Measurements from ENCODE around the gene RBP2. TPM values are rescaled to one million over a fixed set of nuclear protein-coding genes. Genes with fewer than 3 reads are reported as not detected.

The RBP2 gene
- total and polyA plus RNA-seq, 4 donors: 0.33 to 1.3 (median 1.1) TPM; not detected in 1

DNA sequence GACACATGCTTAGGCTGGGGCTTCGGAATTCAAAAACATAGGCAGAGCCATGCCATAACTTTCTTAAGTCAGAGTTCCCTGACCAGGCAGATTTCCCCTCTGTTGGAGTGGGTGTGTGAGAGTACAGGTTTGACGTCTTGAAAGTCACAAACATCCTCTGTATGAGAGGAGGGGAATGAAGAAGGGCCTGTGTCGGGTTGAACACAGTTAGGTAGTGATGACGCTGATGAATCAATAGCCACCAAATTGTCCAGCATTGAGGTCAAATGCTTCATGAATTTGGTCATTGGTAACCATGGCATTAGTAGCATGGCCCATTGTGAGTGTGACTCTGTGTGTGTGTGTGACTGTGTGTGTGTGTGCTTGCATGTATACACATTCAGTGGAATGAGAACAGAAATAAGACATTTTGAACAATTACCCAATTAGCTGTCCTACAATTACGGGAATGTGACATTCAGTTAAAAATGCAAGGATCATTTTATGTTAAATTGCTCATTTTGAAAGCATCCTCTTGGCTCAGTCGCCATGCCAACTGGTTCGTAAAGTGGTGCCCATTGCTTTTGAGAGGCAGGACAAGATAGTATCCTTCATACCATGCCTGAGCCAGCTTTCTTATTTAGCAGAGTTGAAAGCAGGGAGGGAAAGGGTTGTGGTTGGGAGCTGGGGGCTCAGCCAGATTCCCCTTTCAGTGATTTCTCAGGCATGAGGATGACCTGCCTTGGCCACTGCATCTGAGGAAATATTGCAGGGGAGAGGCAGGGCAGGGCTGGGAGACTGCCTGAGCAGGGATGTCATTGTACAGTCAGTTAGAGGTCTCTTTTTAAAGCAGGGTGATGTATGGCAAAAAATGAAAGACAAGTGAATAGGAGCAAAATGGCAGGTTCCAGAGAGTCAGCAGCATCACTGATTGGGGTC, 35.4 kb downstream of the RBP2 start:
- Histone ChIP-seq H3K9ac (ENCODE audit: insufficient read depth in 1 of 2, low read length in 2 of 2) (no peak overlapping the region), H3K36me3 (ENCODE audit: control insufficient read depth in 4 of 4, insufficient read depth in 4 of 4, low read length in 4 of 4) (no peaks in the 10 kb centered on the region), H3K4me1 (ENCODE audit: control insufficient read depth in 5 of 5, insufficient read depth in 5 of 5, low read length in 5 of 5) (peaks cover 0 to 1% (median 0%) of the 10 kb centered on the region in 5 donors), H3K27me3 (ENCODE audit: control insufficient read depth in 3 of 3, insufficient read depth in 3 of 3, low read length in 2 of 3) (no peaks in the 10 kb centered on the region), H3K27ac (ENCODE audit: low read depth in 1 of 2, low read length in 1 of 2) (no peak overlapping the region), H3K4me3 (no peak overlapping the region), H3K9me3 (ENCODE audit: control insufficient read depth in 4 of 4, insufficient read depth in 3 of 4, low read length in 3 of 4) (no peaks in the 10 kb centered on the region)
- 95 to 96% methylated on average over 7 of the region's 7 CpGs for WGBS, 2 donors
- DNase-seq (no peak), ATAC-seq (ENCODE audit: insufficient read depth, low FRiP score) (no peak)
- TF ChIP-seq, protein P1, sequence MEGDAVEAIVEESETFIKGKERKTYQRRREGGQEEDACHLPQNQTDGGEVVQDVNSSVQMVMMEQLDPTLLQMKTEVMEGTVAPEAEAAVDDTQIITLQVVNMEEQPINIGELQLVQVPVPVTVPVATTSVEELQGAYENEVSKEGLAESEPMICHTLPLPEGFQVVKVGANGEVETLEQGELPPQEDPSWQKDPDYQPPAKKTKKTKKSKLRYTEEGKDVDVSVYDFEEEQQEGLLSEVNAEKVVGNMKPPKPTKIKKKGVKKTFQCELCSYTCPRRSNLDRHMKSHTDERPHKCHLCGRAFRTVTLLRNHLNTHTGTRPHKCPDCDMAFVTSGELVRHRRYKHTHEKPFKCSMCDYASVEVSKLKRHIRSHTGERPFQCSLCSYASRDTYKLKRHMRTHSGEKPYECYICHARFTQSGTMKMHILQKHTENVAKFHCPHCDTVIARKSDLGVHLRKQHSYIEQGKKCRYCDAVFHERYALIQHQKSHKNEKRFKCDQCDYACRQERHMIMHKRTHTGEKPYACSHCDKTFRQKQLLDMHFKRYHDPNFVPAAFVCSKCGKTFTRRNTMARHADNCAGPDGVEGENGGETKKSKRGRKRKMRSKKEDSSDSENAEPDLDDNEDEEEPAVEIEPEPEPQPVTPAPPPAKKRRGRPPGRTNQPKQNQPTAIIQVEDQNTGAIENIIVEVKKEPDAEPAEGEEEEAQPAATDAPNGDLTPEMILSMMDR (IDR thresholded peaks at IDR 0.05; ENCODE audit: control extremely low read depth, extremely low read depth): no peak

DNA sequence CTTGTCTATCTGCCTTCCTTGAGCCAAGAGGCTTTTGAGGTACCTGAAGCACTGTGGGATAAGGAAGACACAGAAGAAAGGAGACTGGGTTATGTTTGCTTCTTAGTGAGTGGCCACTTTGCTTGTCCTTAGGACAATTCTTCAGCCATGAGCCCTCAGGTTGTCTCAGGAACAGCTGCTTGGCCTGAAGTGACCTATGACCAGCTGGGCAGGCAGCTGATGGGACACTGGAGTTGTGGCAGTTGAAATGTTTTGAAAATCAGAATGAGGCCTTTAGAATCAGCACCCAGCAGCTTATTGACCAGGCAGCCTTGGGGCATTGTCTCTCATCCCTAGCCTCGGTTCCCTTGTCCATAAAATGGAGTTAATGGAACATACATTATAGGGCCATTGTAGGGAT, 37.0 kb downstream of the RBP2 start:
- Histone ChIP-seq H3K27me3 (ENCODE audit: control insufficient read depth in 3 of 3, insufficient read depth in 3 of 3, low read length in 2 of 3) (no peaks in the 10 kb centered on the region), H3K4me1 (ENCODE audit: control insufficient read depth in 5 of 5, insufficient read depth in 5 of 5, low read length in 5 of 5) (peaks cover 0 to 16% (median 3%) of the 10 kb centered on the region in 5 donors), H3K9ac (ENCODE audit: insufficient read depth in 1 of 2, low read length in 2 of 2) (no peak overlapping the region), H3K27ac (ENCODE audit: low read depth in 1 of 2, low read length in 1 of 2) (no peak overlapping the region), H3K9me3 (ENCODE audit: control insufficient read depth in 4 of 4, insufficient read depth in 3 of 4, low read length in 3 of 4) (no peaks in the 10 kb centered on the region), H3K4me3 (no peak overlapping the region), H3K36me3 (ENCODE audit: control insufficient read depth in 4 of 4, insufficient read depth in 4 of 4, low read length in 4 of 4) (no peaks in the 10 kb centered on the region)
- 84 to 88% methylated on average over 1 of the region's 1 CpG for WGBS, 2 donors
- TF ChIP-seq, protein P1 (IDR thresholded peaks at IDR 0.05; ENCODE audit: control extremely low read depth, extremely low read depth): no peak
- no peak for DNase-seq
- no peak for ATAC-seq (ENCODE audit: insufficient read depth, low FRiP score)

DNA sequence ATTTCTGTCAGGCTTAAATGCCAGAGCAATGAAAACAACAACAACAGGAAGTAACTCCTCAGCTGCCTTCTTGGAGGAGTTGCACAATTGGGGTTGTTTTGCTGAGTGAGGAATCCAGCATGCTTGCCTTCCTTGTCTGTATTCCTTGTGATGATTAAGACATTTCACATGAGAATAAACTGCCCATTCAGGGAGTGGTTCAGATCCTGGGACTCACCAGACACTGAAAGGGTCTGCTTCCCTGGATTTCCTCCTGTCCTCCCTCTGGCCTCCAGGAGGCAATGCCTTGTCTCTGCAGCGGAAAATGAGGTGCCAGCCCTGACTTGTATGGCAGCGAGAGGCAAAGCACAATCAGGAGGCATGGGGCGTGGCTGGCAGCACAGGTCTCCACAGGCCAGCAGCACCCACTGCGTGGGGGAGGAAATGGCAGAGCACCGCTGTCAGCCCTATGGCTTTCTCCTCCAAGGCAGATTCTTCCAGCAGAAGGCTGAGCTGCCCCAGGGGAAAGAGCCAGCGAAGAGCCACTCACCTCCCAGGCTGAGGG, 41.5 kb downstream of the RBP2 start:
- WGBS, 2 donors: 85 to 86% methylated on average over 6 of the region's 6 CpGs
- Histone ChIP-seq H3K27me3 (ENCODE audit: control insufficient read depth in 3 of 3, insufficient read depth in 3 of 3, low read length in 2 of 3) (no peaks in the 10 kb centered on the region), H3K36me3 (ENCODE audit: control insufficient read depth in 4 of 4, insufficient read depth in 4 of 4, low read length in 4 of 4) (no peaks in the 10 kb centered on the region), H3K9ac (ENCODE audit: insufficient read depth in 1 of 2, low read length in 2 of 2) (no peak overlapping the region), H3K27ac (ENCODE audit: low read depth in 1 of 2, low read length in 1 of 2) (peak overlapping the region in 1 of 2 donors; percentile 56), H3K4me1 (ENCODE audit: control insufficient read depth in 5 of 5, insufficient read depth in 5 of 5, low read length in 5 of 5) (peaks cover 0 to 16% (median 3%) of the 10 kb centered on the region in 5 donors), H3K4me3 (no peak overlapping the region), H3K9me3 (ENCODE audit: control insufficient read depth in 4 of 4, insufficient read depth in 3 of 4, low read length in 3 of 4) (no peaks in the 10 kb centered on the region)
- DNase-seq (peak; percentile 36 to 89 (median 71)), ATAC-seq (ENCODE audit: insufficient read depth, low FRiP score) (peak; percentile 47)
- TF ChIP-seq, protein P1 (IDR thresholded peaks at IDR 0.05; ENCODE audit: control extremely low read depth, extremely low read depth): no peak
